Measurements from ENCODE around the gene MC1R.
A peak's percentile ranks its signal among the peaks of the same experiment; 100 is the strongest.

The MC1R gene

DNA sequence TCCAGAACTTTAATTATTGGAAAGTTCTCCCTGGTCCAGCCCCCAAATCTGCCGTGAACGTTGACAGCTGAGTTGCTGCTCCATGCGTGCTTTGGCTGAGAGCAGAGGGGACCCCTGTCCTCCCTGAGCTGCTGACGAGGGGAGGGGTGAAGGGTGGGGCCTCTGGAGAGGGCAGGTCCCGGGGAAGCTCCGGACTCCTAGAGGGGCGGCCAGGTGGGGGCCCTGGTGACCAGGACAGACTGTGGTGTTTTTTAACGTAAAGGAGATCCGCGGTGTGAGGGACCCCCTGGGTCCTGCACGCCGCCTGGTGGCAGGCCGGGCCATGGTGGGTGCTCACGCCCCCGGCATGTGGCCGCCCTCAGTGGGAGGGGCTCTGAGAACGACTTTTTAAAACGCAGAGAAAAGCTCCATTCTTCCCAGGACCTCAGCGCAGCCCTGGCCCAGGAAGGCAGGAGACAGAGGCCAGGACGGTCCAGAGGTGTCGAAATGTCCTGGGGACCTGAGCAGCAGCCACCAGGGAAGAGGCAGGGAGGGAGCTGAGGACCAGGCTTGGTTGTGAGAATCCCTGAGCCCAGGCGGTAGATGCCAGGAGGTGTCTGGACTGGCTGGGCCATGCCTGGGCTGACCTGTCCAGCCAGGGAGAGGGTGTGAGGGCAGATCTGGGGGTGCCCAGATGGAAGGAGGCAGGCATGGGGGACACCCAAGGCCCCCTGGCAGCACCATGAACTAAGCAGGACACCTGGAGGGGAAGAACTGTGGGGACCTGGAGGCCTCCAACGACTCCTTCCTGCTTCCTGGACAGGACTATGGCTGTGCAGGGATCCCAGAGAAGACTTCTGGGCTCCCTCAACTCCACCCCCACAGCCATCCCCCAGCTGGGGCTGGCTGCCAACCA, at the start of gene MC1R:
Gene MC1R (plus strand): TSS at position 410 of the 895 bp plus-strand sequence. CDS start 397 bp downstream, at position 807.
- Histone ChIP-seq H3K4me1 (peaks cover 11% of the 10 kb centered on the region), H3K27me3 (ENCODE audit: control insufficient read depth, insufficient read depth, low read length) (peaks cover 2% of the 10 kb centered on the region), H3K27ac (no peak within 1 kb of the TSS), H3K79me2 (no peaks in the 10 kb centered on the region), H3K9me3 (ENCODE audit: control insufficient read depth, low read length) (no peaks in the 10 kb centered on the region), H3K4me2 (ENCODE audit: low read length) (peak within 1 kb of the TSS; percentile 40), H2AFZ (peak within 1 kb of the TSS; percentile 65), H3K9ac (no peak within 1 kb of the TSS), H3K36me3 (ENCODE audit: control insufficient read depth, insufficient read depth, low read length) (no peaks in the 10 kb centered on the region), H3K4me3 (ENCODE audit: low read depth, low read length) (no peak within 1 kb of the TSS)
- peak; percentile 43 for TF ChIP-seq CTCF (IDR thresholded peaks at IDR 0.05)

DNA sequence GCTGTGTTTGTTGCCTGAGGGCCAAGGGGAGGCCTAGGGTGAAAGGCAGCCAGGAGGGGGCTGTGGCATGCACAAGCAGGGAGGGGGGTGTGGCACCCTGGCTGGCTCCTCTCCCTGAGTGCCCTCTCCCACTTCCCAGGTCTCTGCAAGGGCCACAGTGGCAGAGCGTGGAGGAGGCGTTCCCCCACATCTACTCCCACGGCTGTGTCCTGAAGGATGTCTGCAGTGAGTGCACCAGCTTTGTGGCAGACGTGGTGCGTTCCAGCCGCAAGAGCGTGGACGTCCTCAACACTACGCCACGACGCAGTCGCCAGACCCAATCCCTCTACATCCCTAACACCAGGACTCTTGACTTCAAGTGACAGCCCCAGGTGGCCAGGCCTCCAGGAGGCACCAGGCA, 48.8 kb upstream of the MC1R start:
- Histone ChIP-seq H3K36me3 (ENCODE audit: control insufficient read depth, insufficient read depth, low read length) (no peaks in the 10 kb centered on the region), H3K4me2 (ENCODE audit: low read length) (no peak overlapping the region), H3K27ac (no peak overlapping the region), H3K9ac (no peak overlapping the region), H3K4me3 (ENCODE audit: low read depth, low read length) (no peak overlapping the region), H3K9me3 (ENCODE audit: control insufficient read depth, low read length) (no peaks in the 10 kb centered on the region), H3K79me2 (no peaks in the 10 kb centered on the region), H2AFZ (no peak overlapping the region), H3K4me1 (no peaks in the 10 kb centered on the region), H3K27me3 (ENCODE audit: control insufficient read depth, insufficient read depth, low read length) (no peaks in the 10 kb centered on the region)
- TF ChIP-seq CTCF (IDR thresholded peaks at IDR 0.05) = no peak

GRCh38 chr16:89870440-89870839, 48.2 kb upstream of the MC1R start:
- Histone ChIP-seq H2AFZ (no peak overlapping the region), H3K36me3 (ENCODE audit: control insufficient read depth, insufficient read depth, low read length) (no peaks in the 10 kb centered on the region), H3K4me2 (ENCODE audit: low read length) (no peak overlapping the region), H3K79me2 (no peaks in the 10 kb centered on the region), H3K4me1 (no peaks in the 10 kb centered on the region), H3K9ac (no peak overlapping the region), H3K27me3 (ENCODE audit: control insufficient read depth, insufficient read depth, low read length) (no peaks in the 10 kb centered on the region), H3K9me3 (ENCODE audit: control insufficient read depth, low read length) (no peaks in the 10 kb centered on the region), H3K27ac (no peak overlapping the region), H3K4me3 (ENCODE audit: low read depth, low read length) (no peak overlapping the region)
- TF ChIP-seq CTCF (IDR thresholded peaks at IDR 0.05) = no peak

DNA sequence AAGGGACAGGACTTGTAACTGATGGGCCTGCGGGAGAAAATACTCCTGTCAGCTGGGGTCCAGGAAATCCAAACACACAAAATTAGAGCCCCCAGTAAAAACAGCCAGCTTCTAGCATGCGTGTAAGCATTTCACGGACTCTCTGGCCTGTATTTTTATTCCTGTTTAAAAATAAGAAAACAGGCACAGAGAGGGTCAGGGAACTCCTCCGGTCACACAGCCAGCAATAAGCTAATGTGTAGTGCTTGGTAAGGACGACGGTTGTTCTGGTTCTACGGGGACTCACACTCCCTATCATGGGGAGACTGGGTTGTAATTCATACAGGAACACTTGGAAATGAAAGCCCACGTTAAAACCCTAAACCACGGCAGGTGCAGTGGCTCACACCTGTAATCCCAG, 46.8 kb upstream of the MC1R start:
- peaks cover 9% of the 10 kb centered on the region for H3K79me2 ChIP-seq
- no peaks in the 10 kb centered on the region for H3K27me3 ChIP-seq (ENCODE audit: control insufficient read depth, insufficient read depth, low read length)
- no peak overlapping the region for H3K27ac ChIP-seq
- no peak overlapping the region for H3K9ac ChIP-seq
- no peak overlapping the region for H3K4me3 ChIP-seq (ENCODE audit: low read depth, low read length)
- no peaks in the 10 kb centered on the region for H3K4me1 ChIP-seq
- no peak overlapping the region for H3K4me2 ChIP-seq (ENCODE audit: low read length)
- no peak overlapping the region for H2AFZ ChIP-seq
- H3K9me3 ChIP-seq (ENCODE audit: control insufficient read depth, low read length) = no peaks in the 10 kb centered on the region
- no peak for TF ChIP-seq CTCF (IDR thresholded peaks at IDR 0.05)
- no peaks in the 10 kb centered on the region for H3K36me3 ChIP-seq (ENCODE audit: control insufficient read depth, insufficient read depth, low read length)
